GM23248 (cell line): ENCODE results near the gene LRRC49.

Experiments used
- EZH2 ChIP-seq: fragments of 200-600 bp; sonication (generic); IDR thresholded peaks from 2 replicates; pipeline ENCODE4 v1.6.1; 2018; ENCODE audit warnings: antibody characterized with exemption, mild to moderate bottlenecking; ENCODE audit not compliant: insufficient read depth, poor library complexity, severe bottlenecking
- EZH2phosphoT487 ChIP-seq: fragments of 200-600 bp; sonication (generic); IDR thresholded peaks from 2 replicates; pipeline ENCODE4 v1.6.1; 2018; ENCODE audit warnings: antibody characterized with exemption, moderate library complexity, mild to moderate bottlenecking, low read depth; ENCODE audit not compliant: insufficient read depth

DNA sequence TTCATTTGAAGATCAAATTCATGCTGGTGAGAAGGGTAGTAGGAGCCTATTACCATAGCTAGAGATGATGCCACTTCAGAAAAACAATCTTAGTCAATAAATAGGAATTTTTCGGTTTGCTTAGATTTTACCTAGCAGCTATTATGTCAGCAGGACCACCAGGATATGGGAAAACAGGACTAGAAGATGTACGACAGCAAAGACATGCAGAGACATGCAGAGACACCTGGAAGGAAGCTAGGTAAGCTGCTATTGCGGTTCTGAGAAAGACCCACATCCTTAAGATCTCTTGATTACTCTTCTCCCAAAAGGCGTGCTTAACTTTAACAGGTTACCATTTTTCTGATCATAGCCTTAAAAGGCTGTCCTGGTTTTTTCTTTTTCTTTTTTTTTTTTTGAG lies 157.8 kb downstream of the LRRC49 start:
- TF ChIP-seq EZH2, result no peak
- no peak for TF ChIP-seq EZH2phosphoT487
